Sigmoid colon (tissue), 4 donors: ENCODE data around the gene USP2.

Experiments used
- CTCF ChIP-seq, 4 experiments: fragments of 450-650 bp in 3 of 4; fragments of 200-600 bp in 1 of 4; IDR thresholded peaks; one replicate each; pipeline ENCODE4 v1.5.1; 2016 to 2019; ENCODE audit warnings: antibody characterized with exemption in 4 of 4, mild to moderate bottlenecking in 3 of 4, moderate library complexity in 2 of 4
- POLR2A ChIP-seq, 2 donors: fragments of 450-650 bp; IDR thresholded peaks; one replicate each; pipeline ENCODE4 v1.6.1; 2016; ENCODE audit warnings: antibody characterized with exemption in 2 of 2, mild to moderate bottlenecking in 2 of 2, moderate library complexity in 2 of 2
- POLR2AphosphoS5 ChIP-seq, 4 donors: sonication (generic); formaldehyde crosslinking; IDR thresholded peaks; one replicate each; pipeline ENCODE4 v1.6.1; 2017; ENCODE audit warnings: antibody characterized with exemption in 4 of 4

GRCh38 chr11:119338318-119338890 lies 43.1 kb downstream of the USP2 start:
- TF ChIP-seq POLR2A (IDR thresholded peaks at IDR 0.05) (no peak), POLR2AphosphoS5 (IDR thresholded peaks at IDR 0.05) (no peak), CTCF (IDR thresholded peaks at IDR 0.05) (peak; percentile 74 to 83 (median 78))
